Neuronal stem cell (in vitro differentiated cells): ENCODE results near the gene GASK1A.

Experiments
- DNase-seq: peaks from one replicate; pipeline ENCODE4 v3.0.0-alpha.2; 2013; ENCODE audit warnings: low spot score
- H2AFZ ChIP-seq: one replicate; pipeline ENCODE4 v1.6.1; 2013; ENCODE audit warnings: mild to moderate bottlenecking, low read length, inconsistent platforms
- H2AK5ac ChIP-seq: 2 replicates; pipeline ENCODE4 v1.6.1; 2013; ENCODE audit warnings: low read depth, mild to moderate bottlenecking, inconsistent platforms, low read length, moderate library complexity, mixed read lengths
- H2BK120ac ChIP-seq: 2 replicates; pipeline ENCODE4 v1.6.1; 2013; ENCODE audit warnings: low read depth, mild to moderate bottlenecking, inconsistent platforms, low read length, moderate library complexity, mixed read lengths
- H2BK12ac ChIP-seq: one replicate; pipeline ENCODE4 v1.6.1; 2013; ENCODE audit warnings: low read length, inconsistent platforms
- H2BK15ac ChIP-seq: 2 replicates; pipeline ENCODE4 v1.6.1; 2013; ENCODE audit warnings: mild to moderate bottlenecking, low read length, inconsistent platforms, mixed read lengths
- H2BK5ac ChIP-seq: one replicate; pipeline ENCODE4 v1.6.1; 2013; ENCODE audit warnings: inconsistent platforms, mild to moderate bottlenecking, low read length, moderate library complexity
- H3K14ac ChIP-seq: one replicate; pipeline ENCODE4 v1.6.1; 2013; ENCODE audit warnings: low read length, inconsistent platforms
- H3K18ac ChIP-seq: 2 replicates; pipeline ENCODE4 v1.6.1; 2013; ENCODE audit warnings: low read length, inconsistent platforms
- H3K23ac ChIP-seq: 2 replicates; pipeline ENCODE4 v1.6.1; 2013; ENCODE audit warnings: low read depth, mild to moderate bottlenecking, mixed read lengths, low read length, inconsistent platforms; ENCODE audit not compliant: poor library complexity
- H3K27ac ChIP-seq: replicated peaks from 3 replicates; pipeline ENCODE4 v1.5.1; 2013; ENCODE audit warnings: low read length, inconsistent platforms
- H3K27me3 ChIP-seq, 3 experiments: 2 replicates each; pipeline ENCODE4 v1.6.1; 2013; ENCODE audit warnings: low read length in 3 of 3, mild to moderate bottlenecking in 2 of 3, inconsistent platforms in 1 of 3, low read depth in 1 of 3, mixed read lengths in 1 of 3, moderate library complexity in 1 of 3; ENCODE audit not compliant: control insufficient read depth in 3 of 3, insufficient read depth in 3 of 3
- H3K36me3 ChIP-seq, 2 donors: replicated peaks in 1 of 2; 2 replicates each; pipeline ENCODE4 v1.6.1; 2013; ENCODE audit warnings: low read length in 2 of 2; ENCODE audit not compliant: control insufficient read depth in 2 of 2, insufficient read depth in 2 of 2
- H3K4ac ChIP-seq: 2 replicates; pipeline ENCODE4 v1.6.1; 2013; ENCODE audit warnings: inconsistent platforms, mild to moderate bottlenecking, low read length, moderate library complexity
- H3K4me1 ChIP-seq, 2 donors: 1 replicate in 1 of 2; 2 replicates in 1 of 2; pipeline ENCODE4 v1.6.1; 2013; ENCODE audit warnings: low read length in 2 of 2, low read depth in 1 of 2; ENCODE audit not compliant: control insufficient read depth in 2 of 2, insufficient read depth in 1 of 2
- H3K4me2 ChIP-seq: one replicate; pipeline ENCODE4 v1.6.1; 2013; ENCODE audit warnings: mild to moderate bottlenecking, low read length, inconsistent platforms; ENCODE audit not compliant: insufficient read depth, poor library complexity, severe bottlenecking
- H3K4me3 ChIP-seq, 2 donors: 2 replicates each; pipeline ENCODE4 v1.5.1; 2013; ENCODE audit warnings: low read length in 2 of 2, mild to moderate bottlenecking in 2 of 2, inconsistent platforms in 1 of 2, moderate library complexity in 1 of 2
- H3K79me1 ChIP-seq: one replicate; pipeline ENCODE4 v1.6.1; 2013; ENCODE audit warnings: low read depth, mild to moderate bottlenecking, inconsistent platforms, low read length, moderate library complexity
- H3K9ac ChIP-seq: one replicate; pipeline ENCODE4 v1.6.1; 2013; ENCODE audit warnings: mild to moderate bottlenecking, low read depth, low read length, inconsistent platforms; ENCODE audit not compliant: poor library complexity
- H3K9me3 ChIP-seq, 2 donors: replicated peaks in 1 of 2; 2 replicates each; pipeline versions ENCODE3 to v1.6.1; 2013; ENCODE audit warnings: low read length in 2 of 2, mild to moderate bottlenecking in 2 of 2, inconsistent platforms in 1 of 2, low read depth in 1 of 2, mixed read lengths in 1 of 2, moderate library complexity in 1 of 2; ENCODE audit not compliant: control insufficient read depth in 2 of 2, insufficient read depth in 1 of 2
- H4K8ac ChIP-seq: one replicate; pipeline ENCODE4 v1.6.1; 2013; ENCODE audit warnings: low read depth, mild to moderate bottlenecking, inconsistent platforms, low read length, moderate library complexity
- H4K91ac ChIP-seq: one replicate; pipeline ENCODE4 v1.6.1; 2013; ENCODE audit warnings: low read length, low read depth, mild to moderate bottlenecking, inconsistent platforms; ENCODE audit not compliant: poor library complexity
- WGBS, 2 donors: extraction: QIAGEN DNeasy Blood & Tissue Kit; methylation state at CpG; one replicate each; pipeline ENCODE4 v1.1.7; 2013; ENCODE audit warnings: missing lambda C conversion rate in 2 of 2, mixed read lengths in 1 of 2; ENCODE audit not compliant: insufficient read length in 2 of 2, insufficient replicate concordance in 1 of 2; ENCODE audit errors: extremely low coverage in 2 of 2; 5-methylcytosine and 5-hydroxymethylcytosine counted together

Gene GASK1A

GRCh38 chr3:43077707-43078106, 98.6 kb downstream of the GASK1A start:
- Histone ChIP-seq H2AK5ac (no peak overlapping the region), H4K8ac (no peak overlapping the region), H2AFZ (no peak overlapping the region), H3K23ac (no peak overlapping the region), H2BK12ac (no peak overlapping the region), H3K36me3 (peaks cover 22 to 25% of the 10 kb centered on the region in 2 donors), H3K4me2 (no peak overlapping the region), H3K27me3 (no peaks in the 10 kb centered on the region), H3K4me1 (no peaks in the 10 kb centered on the region), H2BK120ac (no peak overlapping the region), H3K14ac (no peak overlapping the region), H3K9me3 (peaks cover 0 to 21% of the 10 kb centered on the region in 2 donors), H3K4ac (no peak overlapping the region), H4K91ac (no peak overlapping the region), H2BK5ac (no peak overlapping the region), H3K79me1 (no peaks in the 10 kb centered on the region), H2BK15ac (no peak overlapping the region), H3K9ac (no peak overlapping the region), H3K4me3 (no peak overlapping the region), H3K27ac (no peak overlapping the region), H3K18ac (no peak overlapping the region)
- no peak for DNase-seq

GRCh38 chr3:43079536-43080332, 100.6 kb downstream of the GASK1A start:
- Histone ChIP-seq H3K4me1 (no peaks in the 10 kb centered on the region), H2AFZ (no peak overlapping the region), H2AK5ac (no peak overlapping the region), H3K9ac (peak overlapping the region; percentile 6), H2BK12ac (no peak overlapping the region), H3K23ac (no peak overlapping the region), H3K4ac (no peak overlapping the region), H4K91ac (no peak overlapping the region), H3K79me1 (no peaks in the 10 kb centered on the region), H2BK120ac (no peak overlapping the region), H3K14ac (peak overlapping the region; percentile 47), H3K9me3 (peaks cover 0 to 21% of the 10 kb centered on the region in 2 donors), H3K27me3 (no peaks in the 10 kb centered on the region), H4K8ac (no peak overlapping the region), H3K4me2 (no peak overlapping the region), H2BK15ac (no peak overlapping the region), H3K4me3 (peak overlapping the region in 1 of 2 donors; percentile 2), H3K18ac (no peak overlapping the region), H2BK5ac (no peak overlapping the region), H3K27ac (no peak overlapping the region), H3K36me3 (peaks cover 22 to 25% of the 10 kb centered on the region in 2 donors)
- WGBS, 2 donors = no CpG with 5 or more reads among the region's 31 CpGs
- DNase-seq = no peak

- Histone ChIP-seq H2AK5ac (no peak overlapping the region), H2BK120ac (no peak overlapping the region), H3K27ac (no peak overlapping the region), H3K27me3 (no peaks in the 10 kb centered on the region), H3K79me1 (no peaks in the 10 kb centered on the region), H2BK12ac (no peak overlapping the region), H3K18ac (no peak overlapping the region), H3K4ac (no peak overlapping the region), H3K9me3 (peaks cover 0 to 21% of the 10 kb centered on the region in 2 donors), H3K14ac (peak overlapping the region; percentile 32), H3K23ac (peak overlapping the region; percentile 74), H4K91ac (no peak overlapping the region), H2BK15ac (no peak overlapping the region), H3K4me2 (no peak overlapping the region), H3K4me3 (no peak overlapping the region), H2AFZ (no peak overlapping the region), H4K8ac (peak overlapping the region; percentile 73), H3K4me1 (no peaks in the 10 kb centered on the region), H3K36me3 (peaks cover 22 to 25% of the 10 kb centered on the region in 2 donors), H2BK5ac (no peak overlapping the region), H3K9ac (peak overlapping the region; percentile 63)
- no peak for DNase-seq
- WGBS, 2 donors = no CpG with 5 or more reads among the region's 40 CpGs
These were observed 101.8 kb downstream of the GASK1A start for GRCh38 chr3:43080726-43081568.

- Histone ChIP-seq H4K91ac (no peak overlapping the region), H3K23ac (no peak overlapping the region), H4K8ac (no peak overlapping the region), H2BK12ac (no peak overlapping the region), H3K4me2 (no peak overlapping the region), H3K36me3 (peaks cover 22 to 25% of the 10 kb centered on the region in 2 donors), H2BK15ac (no peak overlapping the region), H2AFZ (no peak overlapping the region), H3K14ac (no peak overlapping the region), H3K79me1 (no peaks in the 10 kb centered on the region), H3K4ac (no peak overlapping the region), H3K18ac (no peak overlapping the region), H3K9ac (no peak overlapping the region), H2AK5ac (no peak overlapping the region), H3K4me1 (no peaks in the 10 kb centered on the region), H3K27ac (no peak overlapping the region), H2BK5ac (no peak overlapping the region), H3K9me3 (peaks cover 0 to 21% of the 10 kb centered on the region in 2 donors), H2BK120ac (no peak overlapping the region), H3K27me3 (no peaks in the 10 kb centered on the region), H3K4me3 (no peak overlapping the region)
- DNase-seq = no peak
- WGBS, 2 donors = no CpG with 5 or more reads among the region's 5 CpGs
These were observed 102.7 kb downstream of the GASK1A start for GRCh38 chr3:43081796-43082195.
